Astrocyte (in vitro differentiated cells and primary cell): ENCODE results near the gene KCNQ1.

ENCODE experiments used
- CTCF ChIP-seq: IDR thresholded peaks from 2 replicates; pipeline ENCODE4 v1.5.1; 2011; ENCODE audit warnings: low read depth, mild to moderate bottlenecking, inconsistent platforms, low read length, moderate library complexity; ENCODE audit not compliant: insufficient read depth
- EZH2 ChIP-seq: IDR thresholded peaks from 2 replicates; pipeline ENCODE4 v1.6.1; 2012; ENCODE audit warnings: mild to moderate bottlenecking, low read length, inconsistent platforms; ENCODE audit not compliant: insufficient read depth

DNA sequence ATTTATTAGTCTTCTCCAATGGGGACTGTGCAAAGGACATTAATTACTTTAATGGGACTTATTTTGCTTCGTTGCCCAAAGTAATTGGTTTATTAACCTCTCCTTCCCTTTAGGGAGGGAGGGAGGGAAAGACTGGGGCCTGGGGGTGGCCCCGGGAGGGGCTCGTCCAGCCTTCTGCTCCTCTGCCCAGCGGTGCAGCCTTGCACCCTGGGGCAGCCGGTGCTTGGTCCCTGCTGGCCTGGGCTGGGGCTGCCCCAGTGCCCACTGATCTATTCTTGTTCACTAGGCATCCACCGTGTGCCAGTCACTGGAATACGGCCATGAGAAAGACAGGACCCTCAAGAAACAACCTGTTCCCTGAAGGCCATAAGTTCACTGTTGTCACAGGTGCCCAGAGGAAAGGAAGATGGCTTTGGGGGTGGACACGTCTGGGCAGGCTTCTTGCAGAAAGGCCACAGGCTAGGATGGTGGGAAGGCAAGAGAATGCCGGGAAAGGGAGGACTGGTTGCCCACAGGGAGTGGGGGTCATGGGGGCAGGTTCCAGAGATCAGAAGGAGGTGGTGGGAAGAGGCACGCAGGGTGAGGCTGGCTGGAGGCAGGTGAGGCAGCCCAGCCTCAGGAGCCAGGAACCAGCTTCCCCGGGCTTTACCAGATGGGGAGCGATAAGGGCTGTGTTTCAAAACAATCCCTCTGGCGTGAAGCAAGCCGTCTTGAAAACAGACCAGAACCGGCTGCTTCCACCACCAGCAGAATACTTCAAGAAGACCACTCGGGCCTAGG lies 302.6 kb downstream of the KCNQ1 start:
- no peak for TF ChIP-seq CTCF
- no peak for TF ChIP-seq EZH2
